Cardiac atrium fibroblast (primary cell): ENCODE measurements around the gene LMO1. TPM values are rescaled to one million over a fixed set of nuclear protein-coding genes. Genes with fewer than 3 reads are reported as not detected.

ENCODE experiments used
- total RNA-seq: library from RNA; depleted of rRNA; stranded (reverse); fragments of >200 nt; gene quantifications from 2 replicates; pipeline ENCODE4 v1.2.3, GENCODE V29; 2015

LMO1 gene
- total RNA-seq: not detected in 2 replicates

GRCh38 chr11:8263769-8264410 lies at the start of gene LMO1:
LMO1 (minus strand) TSS chr11:8263878; CDS start chr11:8263362, 516 bp downstream.

Other genes starting within 250 kb of the LMO1 start
- 6.3 and 7.2 TPM in 2 replicates for gene TUB, start 182.7 kb downstream of the LMO1 start, total RNA-seq
- not detected in 2 replicates for gene RIC3, start 94.9 kb downstream of the LMO1 start, total RNA-seq